ENCODE results near the gene COL4A2. TPM values are rescaled to one million over a fixed set of nuclear protein-coding genes. Genes with fewer than 3 reads are reported as not detected.
"Not testable (repeated sequence)": the region's sequence is repeated elsewhere in the genome, so short reads cannot be mapped to it uniquely, and the experiment has no call there.

COL4A2 gene
- total RNA-seq, 2 experiments from 2014 or later: not detected

GRCh38 chr13:110388108-110388943 lies 81.2 kb downstream of the COL4A2 start:
- DNase-seq (no peak), ATAC-seq (no peak)
- no peak overlapping the region for H3K27ac Mint-ChIP-seq
- H3K36me3 Mint-ChIP-seq: peaks cover 3% of the 10 kb centered on the region
- no peak overlapping the region for H3K4me3 Mint-ChIP-seq
- CTCF ChIA-PET: no interaction called here
- peaks cover 3% of the 10 kb centered on the region for H3K4me1 Mint-ChIP-seq
- peaks cover 41% of the 10 kb centered on the region for H3K27me3 Mint-ChIP-seq
- peaks cover 10% of the 10 kb centered on the region for H3K9me3 Mint-ChIP-seq (ENCODE audit: low read depth)

GRCh38 chr13:110390567-110390966 lies 83.5 kb downstream of the COL4A2 start:
- no peak for DNase-seq
- H3K27me3 Mint-ChIP-seq: peaks cover 39% of the 10 kb centered on the region
- no peak for ATAC-seq

GRCh38 chr13:110391273-110391672 lies 84.2 kb downstream of the COL4A2 start:
- Mint-ChIP-seq H3K27ac (no peak overlapping the region), H3K27me3 (peaks cover 41% of the 10 kb centered on the region), H3K4me3 (no peak overlapping the region)

More at GRCh38 chr13:110390567-110390966, 83.5 kb downstream of the COL4A2 start:
- no peak overlapping the region for H3K27ac Mint-ChIP-seq
- H3K9me3 Mint-ChIP-seq (ENCODE audit: low read depth): peaks cover 6% of the 10 kb centered on the region
- CTCF ChIA-PET: no interaction called here
- peaks cover 3% of the 10 kb centered on the region for H3K4me1 Mint-ChIP-seq
- H3K36me3 Mint-ChIP-seq: peaks cover 1% of the 10 kb centered on the region
- H3K4me3 Mint-ChIP-seq: no peak overlapping the region

GRCh38 chr13:110392510-110393240 lies 85.6 kb downstream of the COL4A2 start:
- Mint-ChIP-seq H3K4me3 (no peak overlapping the region), H3K36me3 (peaks cover 1% of the 10 kb centered on the region), H3K27me3 (peaks cover 51% of the 10 kb centered on the region), H3K9me3 (ENCODE audit: low read depth) (no peaks in the 10 kb centered on the region), H3K4me1 (peaks cover 3% of the 10 kb centered on the region), H3K27ac (no peak overlapping the region)
- DNase-seq: no peak
- CTCF ChIA-PET: no interaction called here
- no peak for ATAC-seq

More at GRCh38 chr13:110391273-110391672, 84.2 kb downstream of the COL4A2 start:
- CTCF ChIA-PET: no interaction called here
- H3K9me3 Mint-ChIP-seq (ENCODE audit: low read depth): peaks cover 1% of the 10 kb centered on the region
- H3K36me3 Mint-ChIP-seq: peaks cover 1% of the 10 kb centered on the region
- no peak for DNase-seq
- peaks cover 3% of the 10 kb centered on the region for H3K4me1 Mint-ChIP-seq
- no peak for ATAC-seq

- Mint-ChIP-seq H3K9me3 (ENCODE audit: low read depth) (no peaks in the 10 kb centered on the region), H3K27me3 (peaks cover 50% of the 10 kb centered on the region), H3K4me1 (no peaks in the 10 kb centered on the region), H3K36me3 (peaks cover 1% of the 10 kb centered on the region), H3K27ac (no peak overlapping the region), H3K4me3 (no peak overlapping the region)
- DNase-seq (no peak), ATAC-seq (no peak)
- CTCF ChIA-PET: no interaction called here
Observed at GRCh38 chr13:110393761-110394160, 86.7 kb downstream of the COL4A2 start.

- H3K27me3 Mint-ChIP-seq: peaks cover 48% of the 10 kb centered on the region
- ATAC-seq (no peak), DNase-seq (no peak)
- CTCF ChIA-PET: no interaction called here
- no peak overlapping the region for H3K4me3 Mint-ChIP-seq
- no peaks in the 10 kb centered on the region for H3K4me1 Mint-ChIP-seq
- no peaks in the 10 kb centered on the region for H3K36me3 Mint-ChIP-seq
- H3K9me3 Mint-ChIP-seq (ENCODE audit: low read depth): no peaks in the 10 kb centered on the region
- H3K27ac Mint-ChIP-seq: no peak overlapping the region
Observed at GRCh38 chr13:110394371-110394841, 87.3 kb downstream of the COL4A2 start.

- H3K4me1 Mint-ChIP-seq; CTCF ChIA-PET; ATAC-seq; H3K4me3 Mint-ChIP-seq; H3K36me3 Mint-ChIP-seq; DNase-seq; H3K9me3 Mint-ChIP-seq (ENCODE audit: low read depth); H3K27ac Mint-ChIP-seq: not testable (repeated sequence)
- peaks cover 56% of the 10 kb centered on the region for H3K27me3 Mint-ChIP-seq
Observed at GRCh38 chr13:110395616-110396015, 88.5 kb downstream of the COL4A2 start.

- H3K27ac Mint-ChIP-seq: no peak overlapping the region
- CTCF ChIA-PET: no interaction called here
- no peaks in the 10 kb centered on the region for H3K9me3 Mint-ChIP-seq (ENCODE audit: low read depth)
- H3K4me1 Mint-ChIP-seq: no peaks in the 10 kb centered on the region
- no peak for DNase-seq
- peaks cover 59% of the 10 kb centered on the region for H3K27me3 Mint-ChIP-seq
- no peaks in the 10 kb centered on the region for H3K36me3 Mint-ChIP-seq
- no peak for ATAC-seq
- H3K4me3 Mint-ChIP-seq: no peak overlapping the region
Observed at GRCh38 chr13:110396476-110396875, 89.4 kb downstream of the COL4A2 start.

- DNase-seq: no peak
- H3K9me3 Mint-ChIP-seq (ENCODE audit: low read depth): no peaks in the 10 kb centered on the region
- no peaks in the 10 kb centered on the region for H3K36me3 Mint-ChIP-seq
- no peak overlapping the region for H3K27ac Mint-ChIP-seq
- H3K4me3 Mint-ChIP-seq: no peak overlapping the region
- peaks cover 59% of the 10 kb centered on the region for H3K27me3 Mint-ChIP-seq
- no peaks in the 10 kb centered on the region for H3K4me1 Mint-ChIP-seq
- no peak for ATAC-seq
- CTCF ChIA-PET: no interaction called here
Observed at GRCh38 chr13:110396913-110397381, 89.9 kb downstream of the COL4A2 start.

GRCh38 chr13:110397436-110398115 lies 90.5 kb downstream of the COL4A2 start:
- H3K27me3 Mint-ChIP-seq: peaks cover 55% of the 10 kb centered on the region

GRCh38 chr13:110398564-110399507 lies 91.8 kb downstream of the COL4A2 start:
- H3K27me3 Mint-ChIP-seq: peaks cover 59% of the 10 kb centered on the region
- CTCF ChIA-PET: no interaction called here
- no peak overlapping the region for H3K27ac Mint-ChIP-seq
- H3K4me3 Mint-ChIP-seq: no peak overlapping the region
- H3K36me3 Mint-ChIP-seq: no peaks in the 10 kb centered on the region
- H3K9me3 Mint-ChIP-seq (ENCODE audit: low read depth): no peaks in the 10 kb centered on the region
- no peaks in the 10 kb centered on the region for H3K4me1 Mint-ChIP-seq
- DNase-seq (no peak), ATAC-seq (no peak)

More at GRCh38 chr13:110397436-110398115, 90.5 kb downstream of the COL4A2 start:
- ATAC-seq (no peak), DNase-seq (no peak)
- H3K4me1 Mint-ChIP-seq: no peaks in the 10 kb centered on the region
- H3K36me3 Mint-ChIP-seq: no peaks in the 10 kb centered on the region
- CTCF ChIA-PET: no interaction called here
- H3K4me3 Mint-ChIP-seq: no peak overlapping the region
- no peak overlapping the region for H3K27ac Mint-ChIP-seq
- H3K9me3 Mint-ChIP-seq (ENCODE audit: low read depth): no peaks in the 10 kb centered on the region

GRCh38 chr13:110399801-110400200 lies 92.7 kb downstream of the COL4A2 start:
- no peaks in the 10 kb centered on the region for H3K4me1 Mint-ChIP-seq
- H3K36me3 Mint-ChIP-seq: no peaks in the 10 kb centered on the region
- DNase-seq (no peak), ATAC-seq (no peak)
- no peaks in the 10 kb centered on the region for H3K9me3 Mint-ChIP-seq (ENCODE audit: low read depth)
- H3K27me3 Mint-ChIP-seq: peaks cover 62% of the 10 kb centered on the region
- H3K4me3 Mint-ChIP-seq: no peak overlapping the region
- H3K27ac Mint-ChIP-seq: no peak overlapping the region
- CTCF ChIA-PET: no interaction called here

Data from activated CD8-positive, alpha-beta memory T cell treated with anti-CD3 and anti-CD28 coated beads, Interleukin-2, amount 10 ng/mL, durations not matched to agents 7 days and 5 days (primary cell).